Esophagus squamous epithelium (tissue), 4 donors: ENCODE results near the gene CLIC4.

Experiments used
- POLR2A ChIP-seq, 4 donors: fragments of 450-650 bp; IDR thresholded peaks; one replicate each; pipeline ENCODE4 v1.6.1; 2017; ENCODE audit warnings: antibody characterized with exemption in 4 of 4, mild to moderate bottlenecking in 4 of 4, moderate library complexity in 3 of 4
- TF ChIP-seq, protein P1 (sequence below), 6 experiments: fragments of 450-650 bp in 4 of 6; fragments of 200-600 bp in 2 of 6; sonication (generic) in 2 of 6; IDR thresholded peaks; one replicate each; pipeline ENCODE4 v1.5.1; 2016 to 2019; ENCODE audit warnings: antibody characterized with exemption in 6 of 6, mild to moderate bottlenecking in 4 of 6, moderate library complexity in 4 of 6

DNA sequence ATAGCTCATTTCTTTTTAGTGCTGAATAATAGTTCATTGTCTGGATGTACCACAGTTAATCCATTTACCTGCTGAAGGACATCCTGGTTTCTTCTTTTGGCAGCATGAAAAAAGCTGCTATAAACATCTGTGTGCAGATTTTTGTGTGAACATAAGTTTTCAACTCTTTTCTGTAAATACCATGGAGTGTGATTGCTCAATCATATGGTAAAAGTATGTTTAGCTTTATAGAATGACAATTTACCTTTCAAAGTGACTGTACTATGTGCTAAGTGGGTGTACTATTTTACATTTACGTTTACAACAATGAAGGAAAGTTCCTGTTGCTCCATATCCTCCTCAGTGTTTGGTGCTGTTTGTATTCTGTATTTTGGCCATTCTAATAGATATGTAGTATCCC lies 135.8 kb downstream of the CLIC4 start:
- TF ChIP-seq, protein P1, sequence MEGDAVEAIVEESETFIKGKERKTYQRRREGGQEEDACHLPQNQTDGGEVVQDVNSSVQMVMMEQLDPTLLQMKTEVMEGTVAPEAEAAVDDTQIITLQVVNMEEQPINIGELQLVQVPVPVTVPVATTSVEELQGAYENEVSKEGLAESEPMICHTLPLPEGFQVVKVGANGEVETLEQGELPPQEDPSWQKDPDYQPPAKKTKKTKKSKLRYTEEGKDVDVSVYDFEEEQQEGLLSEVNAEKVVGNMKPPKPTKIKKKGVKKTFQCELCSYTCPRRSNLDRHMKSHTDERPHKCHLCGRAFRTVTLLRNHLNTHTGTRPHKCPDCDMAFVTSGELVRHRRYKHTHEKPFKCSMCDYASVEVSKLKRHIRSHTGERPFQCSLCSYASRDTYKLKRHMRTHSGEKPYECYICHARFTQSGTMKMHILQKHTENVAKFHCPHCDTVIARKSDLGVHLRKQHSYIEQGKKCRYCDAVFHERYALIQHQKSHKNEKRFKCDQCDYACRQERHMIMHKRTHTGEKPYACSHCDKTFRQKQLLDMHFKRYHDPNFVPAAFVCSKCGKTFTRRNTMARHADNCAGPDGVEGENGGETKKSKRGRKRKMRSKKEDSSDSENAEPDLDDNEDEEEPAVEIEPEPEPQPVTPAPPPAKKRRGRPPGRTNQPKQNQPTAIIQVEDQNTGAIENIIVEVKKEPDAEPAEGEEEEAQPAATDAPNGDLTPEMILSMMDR (IDR thresholded peaks at IDR 0.05) = no peak
- no peak for TF ChIP-seq POLR2A (IDR thresholded peaks at IDR 0.05)
